Endothelial cell of umbilical vein (primary cell): Measurements from ENCODE around the gene SLC4A1AP. TPM values are rescaled to one million over a fixed set of nuclear protein-coding genes. Genes with fewer than 3 reads are reported as not detected.

ENCODE experiments used
- BruUV-seq: library from RNA; stranded (reverse); fragments of 400-500 nt; replicated peaks from 2 replicates; lab custom pipeline; 2021; lab: Mats Ljungman, UMichigan
- CTCF ChIA-PET: fragments of 300-600, 350-600 bp; sonication (Branson Sonifier 250); formaldehyde crosslinking; loops from one replicate; lab custom pipeline; 2021; ENCODE audit warnings: antibody characterized with exemption, inconsistent platforms; lab: Charles Lee
- POLR2A ChIA-PET: fragments of 300-600, 350-600 bp; sonication (Branson Sonifier 250); formaldehyde crosslinking; loops from one replicate; lab custom pipeline; 2021; ENCODE audit warnings: antibody characterized with exemption, inconsistent platforms; lab: Charles Lee
- DNase-seq: peaks from one replicate; pipeline ENCODE4 v3.0.0-alpha.2; 2011; ENCODE audit warnings: low read depth, low spot score
- FAIRE-seq: peaks from 2 replicates; lab custom pipeline; 2011; peaks lifted over from hg19 to GRCh38; lab: Jason Lieb, UNC
- H2AFZ ChIP-seq: 2 replicates; pipeline ENCODE4 v1.6.0; 2012; ENCODE audit warnings: low read depth, low read length, control low read depth, inconsistent platforms
- H3K27ac ChIP-seq: 2 replicates; pipeline ENCODE4 v1.5.1; 2011; ENCODE audit warnings: low read depth, mild to moderate bottlenecking, control low read depth, low read length, moderate library complexity; ENCODE audit not compliant: insufficient read depth
- H3K27me3 ChIP-seq, 2 experiments: 2 replicates each; pipeline versions ENCODE4 v1.6.0 to v1.6.1; 2011; ENCODE audit warnings: low read length in 2 of 2, mixed read lengths in 1 of 2; ENCODE audit not compliant: control insufficient read depth in 2 of 2, insufficient read depth in 2 of 2
- H3K36me3 ChIP-seq, 2 experiments: 2 replicates in 1 of 2; 3 replicates in 1 of 2; pipeline ENCODE4 v1.5.1; 2011; ENCODE audit warnings: low read length in 2 of 2, mild to moderate bottlenecking in 1 of 2, moderate library complexity in 1 of 2; ENCODE audit not compliant: control insufficient read depth in 2 of 2, insufficient read depth in 2 of 2; ENCODE audit errors: extremely low read depth in 1 of 2
- H3K4me1 ChIP-seq: 3 replicates; pipeline ENCODE4 v1.5.1; 2011; ENCODE audit warnings: mild to moderate bottlenecking, low read length; ENCODE audit not compliant: control insufficient read depth, insufficient read depth; ENCODE audit errors: extremely low read depth
- H3K4me2 ChIP-seq: 2 replicates; pipeline ENCODE4 v1.6.1; 2011; ENCODE audit warnings: low read length, control low read depth, mixed read lengths; ENCODE audit not compliant: insufficient read depth
- H3K4me3 ChIP-seq, 3 experiments: fragments of 200-600 bp in 1 of 3; sonication (generic), shearing (Covaris generic) in 1 of 3; replicated peaks in 1 of 3; 2 replicates each; pipeline ENCODE4 v1.5.1; 2011 to 2016; ENCODE audit warnings: control low read depth in 3 of 3, low read length in 3 of 3, mild to moderate bottlenecking in 2 of 3, inconsistent platforms in 1 of 3, low read depth in 1 of 3, moderate library complexity in 1 of 3; ENCODE audit not compliant: insufficient read depth in 1 of 3
- H3K79me2 ChIP-seq: 2 replicates; pipeline ENCODE4 v1.6.0; 2012; ENCODE audit warnings: low read length, inconsistent platforms; ENCODE audit not compliant: control insufficient read depth, insufficient read depth
- H3K9ac ChIP-seq: replicated peaks from 2 replicates; pipeline ENCODE3; 2011; ENCODE audit warnings: low read length, control low read depth; ENCODE audit not compliant: insufficient read depth; ENCODE audit errors: extremely low read depth
- H3K9me1 ChIP-seq: replicated peaks from 3 replicates; pipeline ENCODE4 v1.6.0; 2011; ENCODE audit warnings: mild to moderate bottlenecking, low read length; ENCODE audit not compliant: control insufficient read depth, insufficient read depth; ENCODE audit errors: extremely low read depth
- H3K9me3 ChIP-seq: replicated peaks from 2 replicates; pipeline ENCODE4 v1.5.1; 2012; ENCODE audit warnings: low read length, inconsistent platforms; ENCODE audit not compliant: control insufficient read depth, insufficient read depth
- H4K20me1 ChIP-seq: replicated peaks from 2 replicates; pipeline ENCODE3; 2011; ENCODE audit warnings: mild to moderate bottlenecking, low read length; ENCODE audit not compliant: control insufficient read depth, insufficient read depth; ENCODE audit errors: extremely low read depth
- CTCF ChIP-seq, 2 donors: IDR thresholded peaks; 1 replicate in 1 of 2; 2 replicates in 1 of 2; pipeline ENCODE4 v1.5.1; 2011; ENCODE audit warnings: low read length in 2 of 2, mild to moderate bottlenecking in 2 of 2, moderate library complexity in 2 of 2, control low read depth in 1 of 2, inconsistent platforms in 1 of 2, low read depth in 1 of 2; ENCODE audit not compliant: insufficient read depth in 1 of 2; ENCODE audit errors: extremely low read depth in 1 of 2
- EZH2 ChIP-seq: IDR thresholded peaks from 2 replicates; pipeline ENCODE4 v1.6.1; 2012; ENCODE audit warnings: borderline replicate concordance, low read depth, mild to moderate bottlenecking, moderate library complexity, low read length, inconsistent platforms; ENCODE audit not compliant: severe bottlenecking
- FOS ChIP-seq: IDR thresholded peaks from 2 replicates; pipeline ENCODE4 v1.6.1; 2011; ENCODE audit warnings: mild to moderate bottlenecking, low read length, moderate library complexity, borderline replicate concordance; ENCODE audit not compliant: insufficient read depth
- GATA2 ChIP-seq: IDR thresholded peaks from 2 replicates; pipeline ENCODE4 v1.7.0; 2011; ENCODE audit warnings: low read depth, mild to moderate bottlenecking, moderate library complexity, mixed read lengths, low read length; ENCODE audit not compliant: insufficient read length, insufficient read depth
- JUN ChIP-seq: IDR thresholded peaks from 2 replicates; pipeline ENCODE4 v1.6.1; 2011; ENCODE audit warnings: borderline replicate concordance, low read depth; ENCODE audit not compliant: insufficient read length, insufficient read depth
- MAX ChIP-seq: IDR thresholded peaks from 2 replicates; pipeline ENCODE4 v1.6.1; 2011; ENCODE audit not compliant: insufficient read depth, insufficient read length
- MYC ChIP-seq: IDR thresholded peaks from one replicate; pipeline ENCODE4 v1.6.1; 2011; ENCODE audit warnings: mild to moderate bottlenecking, low read depth, low read length
- POLR2A ChIP-seq: IDR thresholded peaks from 2 replicates; pipeline ENCODE4 v1.6.1; 2012; ENCODE audit warnings: low read depth, mild to moderate bottlenecking, control low read depth, low read length
- POLR2AphosphoS5 ChIP-seq: IDR thresholded peaks from 2 replicates; pipeline ENCODE4 v1.6.1; 2012; ENCODE audit warnings: low read depth, mild to moderate bottlenecking, control low read depth, low read length, moderate library complexity; ENCODE audit not compliant: insufficient read depth
- dilution Hi-C: fragments of 300-500 bp; cut with MboI; formaldehyde crosslinking; loops from one replicate; pipeline ENCODE4 v1.15.0; 2019; ENCODE audit warnings: low sequenced_read_pairs; ENCODE audit not compliant: extremely low pct_ligation_motif_present
- intact Hi-C: fragments of 100-400 bp; cut with micrococcal nuclease; formaldehyde crosslinking; loops from one replicate; pipeline ENCODE4 v1.10.0; 2022
- polyA plus RNA-seq, 4 experiments: library from polyadenylated mRNA; depleted of rRNA in 3 of 4; stranded (reverse) in 3 of 4; unstranded in 1 of 4; fragments of >200 nt; gene quantifications; 2 replicates each; pipeline versions ENCODE4 v1.2.1 to v1.2.3, GENCODE V29; 2011 to 2012; ENCODE audit warnings: missing spikeins in 1 of 4
- total RNA-seq: library from RNA; stranded (reverse); gene quantifications from 2 replicates; pipeline ENCODE4 v1.2.3, GENCODE V29; 2021

Gene SLC4A1AP
- total and polyA plus RNA-seq, 2 donors (not counting 3 experiments of a cell fraction or from before 2014, with no cell fraction given): 9.5 to 28.4 TPM

DNA sequence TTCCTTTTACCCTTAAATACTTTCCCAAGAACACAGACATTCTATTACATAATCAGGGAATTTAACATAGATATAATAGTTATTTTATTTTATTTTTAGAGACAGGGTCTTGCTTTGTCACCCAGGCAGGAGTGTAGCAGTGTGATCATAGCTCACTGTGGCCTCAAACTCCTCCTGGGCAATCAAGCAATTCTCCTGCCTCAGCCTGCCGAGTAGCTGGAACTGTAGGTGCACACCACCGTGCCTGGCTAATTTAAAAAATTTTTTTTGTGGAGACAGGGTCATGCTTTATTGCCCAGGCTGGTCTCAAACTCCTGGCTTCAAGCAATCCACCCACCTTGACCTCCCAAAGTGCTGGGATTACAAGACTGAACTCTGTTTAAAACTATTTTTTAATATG lies 45.6 kb downstream of the SLC4A1AP start:
- intact Hi-C loops (loop anchor here (5.0 kb wide), 1 partner anchor 88 kb away; no protein-coding TSS in a partner anchor), dilution Hi-C loops (no loop called here)
- H3K27ac ChIP-seq: no peak overlapping the region
- TF ChIP-seq EZH2 (no peak), JUN (no peak)
- no peaks in the 10 kb centered on the region for H3K9me3 ChIP-seq
- H2AFZ ChIP-seq: no peak overlapping the region
- BruUV-seq: no TSS peak
- no peak overlapping the region for H3K4me3 ChIP-seq
- ChIA-PET CTCF (interaction anchor here (2.8 kb wide), 1 partner anchor 14 kb away, joined by 13 read pairs; no protein-coding TSS in a partner anchor), POLR2A (no interaction called here)
- FAIRE-seq (no peak), DNase-seq (no peak)
- H3K36me3 ChIP-seq: no peaks in the 10 kb centered on the region
- H3K9ac ChIP-seq: no peak overlapping the region
- H4K20me1 ChIP-seq: no peaks in the 10 kb centered on the region
- H3K27me3 ChIP-seq: no peaks in the 10 kb centered on the region
- H3K9me1 ChIP-seq: no peaks in the 10 kb centered on the region
- H3K4me2 ChIP-seq: no peak overlapping the region
- H3K4me1 ChIP-seq: peaks cover 17% of the 10 kb centered on the region
- H3K79me2 ChIP-seq: no peaks in the 10 kb centered on the region

- Histone ChIP-seq H3K4me1 (peaks cover 19% of the 10 kb centered on the region), H3K9me1 (no peaks in the 10 kb centered on the region), H2AFZ (no peak overlapping the region), H3K27ac (no peak overlapping the region), H3K9me3 (no peaks in the 10 kb centered on the region), H4K20me1 (no peaks in the 10 kb centered on the region), H3K79me2 (no peaks in the 10 kb centered on the region), H3K36me3 (no peaks in the 10 kb centered on the region), H3K4me3 (no peak overlapping the region), H3K9ac (no peak overlapping the region), H3K4me2 (no peak overlapping the region), H3K27me3 (no peaks in the 10 kb centered on the region)
- no TSS peak for BruUV-seq
- ChIA-PET CTCF (interaction anchor here (2.8 kb wide), 1 partner anchor 13 kb away, joined by 13 read pairs; no protein-coding TSS in a partner anchor), POLR2A (no interaction called here)
- DNase-seq (no peak), FAIRE-seq (no peak)
- dilution Hi-C loops: no loop called here
- intact Hi-C loops: loop anchor here (5.0 kb wide), 1 partner anchor 87 kb away; no protein-coding TSS in a partner anchor
- TF ChIP-seq CTCF (IDR thresholded peaks at IDR 0.05; ENCODE audit: extremely low read depth in 1 of 2, insufficient read depth in 1 of 2, low read depth in 1 of 2, low read length in 2 of 2): no peak
- no peak for TF ChIP-seq JUN
- TF ChIP-seq MAX: no peak
- TF ChIP-seq POLR2AphosphoS5: no peak
- no peak for TF ChIP-seq FOS
- no peak for TF ChIP-seq POLR2A
- no peak for TF ChIP-seq GATA2
- TF ChIP-seq EZH2: no peak
- TF ChIP-seq MYC: no peak
Measured at GRCh38 chr2:27709960-27710575, 46.4 kb downstream of the SLC4A1AP start.
